Measurements from ENCODE around the gene OVCA2.

Gene OVCA2

DNA sequence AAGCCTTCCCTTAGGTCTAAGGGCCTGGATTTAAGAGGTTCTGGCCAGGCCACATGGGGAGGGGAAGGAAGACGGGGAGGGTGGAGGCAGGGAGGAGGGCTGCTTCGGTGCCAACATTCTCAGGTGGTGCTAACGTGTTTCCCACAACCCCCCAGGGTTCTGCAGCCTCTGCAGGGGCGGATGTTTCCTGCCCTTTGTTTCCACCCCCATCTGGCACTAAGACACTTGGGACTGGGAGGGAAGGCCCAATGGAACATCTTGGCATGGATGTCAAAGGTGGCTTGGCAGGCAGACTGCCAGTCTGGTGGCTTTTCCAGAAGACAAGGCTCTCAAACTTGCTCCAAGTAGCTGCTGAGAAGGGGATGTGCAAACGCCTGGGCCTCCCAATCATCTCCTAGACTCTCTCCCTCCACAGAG, 25.8 kb downstream of the OVCA2 start:
- DNase-seq: no peak

GRCh38 chr17:2068031-2068518, 26.3 kb downstream of the OVCA2 start:
- DNase-seq: no peak

- DNase-seq: no peak
These were observed 26.8 kb downstream of the OVCA2 start for GRCh38 chr17:2068519-2069051.

DNA sequence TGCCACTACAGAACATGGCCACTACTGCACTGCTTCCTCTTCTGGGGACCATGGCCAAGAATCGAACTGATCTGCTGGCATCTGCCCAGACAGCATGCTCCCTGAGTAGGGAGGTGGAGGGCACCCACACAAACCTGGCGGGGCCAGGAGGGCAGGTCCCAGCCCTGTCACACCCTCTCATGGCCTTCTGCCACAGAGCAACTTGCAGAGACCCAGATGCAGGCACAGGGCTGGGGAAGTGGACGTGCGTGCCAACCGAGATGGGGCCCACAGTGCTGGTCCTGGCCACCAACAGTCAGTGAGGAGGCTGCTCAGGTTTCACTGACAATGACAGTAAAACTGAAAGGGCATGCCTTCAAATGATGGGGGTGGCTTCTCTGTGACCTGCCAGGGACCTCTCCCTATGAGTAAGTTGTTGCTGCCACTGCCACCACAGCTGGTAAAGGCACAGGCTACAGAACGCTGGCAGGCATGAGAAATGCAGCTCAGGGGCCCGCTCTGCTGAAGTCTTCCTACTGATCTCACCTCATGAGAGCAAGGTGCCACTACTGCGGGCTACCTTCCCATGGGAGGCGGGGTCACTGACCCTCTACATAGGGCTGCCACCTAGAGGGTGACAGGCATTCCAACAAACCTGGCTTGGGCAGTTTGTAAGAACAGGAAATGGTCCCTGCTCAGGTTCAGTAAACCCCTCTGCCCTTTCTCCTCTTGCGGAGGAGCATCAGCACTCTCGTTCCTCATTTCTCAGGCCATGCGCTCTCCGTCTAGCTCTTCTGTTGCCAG, 28.6 kb downstream of the OVCA2 start:
- DNase-seq: no peak

DNA sequence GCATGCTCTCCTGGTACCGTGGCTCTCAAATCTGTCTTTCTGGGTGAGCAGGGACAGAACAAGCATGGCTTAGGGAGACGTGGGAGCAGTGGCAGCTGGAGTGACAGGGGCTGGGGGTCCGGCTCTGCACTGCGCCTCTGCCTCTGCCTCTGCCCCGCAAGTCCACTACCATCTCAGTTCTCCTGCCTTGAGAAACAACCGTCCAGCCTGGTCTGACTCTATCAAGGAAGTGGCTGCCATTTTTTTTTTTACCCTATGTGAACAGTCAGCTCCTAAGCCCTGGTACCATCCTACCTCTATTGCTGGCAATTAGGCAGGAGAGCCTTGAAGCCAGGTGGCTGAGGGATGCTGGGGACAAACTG, 29.2 kb downstream of the OVCA2 start:
- DNase-seq: no peak

DNA sequence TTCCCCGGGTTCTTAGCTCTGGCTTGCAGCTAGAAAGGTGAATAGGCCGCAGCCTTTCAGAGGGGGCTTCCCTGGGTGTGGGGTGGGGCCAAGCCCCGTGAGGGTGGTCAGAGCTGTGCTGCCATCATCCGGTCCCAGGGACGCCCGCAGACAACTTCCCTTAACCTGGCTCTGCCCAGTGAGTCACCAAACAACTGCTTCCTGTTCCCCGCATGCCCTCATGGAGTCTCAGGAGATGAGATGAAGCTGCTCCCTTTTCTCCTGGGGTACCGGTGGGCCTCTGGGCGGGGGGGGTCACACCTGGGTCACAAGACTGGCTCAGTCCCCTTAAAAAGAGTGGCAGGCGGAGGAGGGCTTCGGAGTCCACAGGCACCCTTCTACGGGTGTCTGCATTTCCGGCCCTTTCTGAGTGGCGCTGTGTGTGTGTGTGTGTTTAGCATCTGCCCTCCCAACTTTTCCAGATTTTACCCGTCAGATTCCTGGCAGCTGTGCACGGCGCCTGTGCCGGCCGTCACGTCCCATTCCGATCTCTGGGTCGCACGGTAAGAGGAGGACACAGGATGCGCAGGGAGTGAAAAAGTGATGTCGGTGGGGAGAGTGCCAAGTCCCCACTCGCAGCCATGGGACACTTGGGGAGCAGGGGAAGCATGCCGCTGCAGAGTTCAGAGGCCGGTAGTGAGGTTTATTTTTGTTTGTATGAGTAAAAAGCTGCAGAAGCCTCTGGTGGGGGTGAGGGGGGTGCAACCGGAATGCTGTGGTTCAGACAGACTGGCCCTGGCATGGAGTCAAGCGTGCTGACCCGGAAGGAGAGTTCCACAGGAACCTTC, 29.8 kb downstream of the OVCA2 start:
- no peak for DNase-seq

DNA sequence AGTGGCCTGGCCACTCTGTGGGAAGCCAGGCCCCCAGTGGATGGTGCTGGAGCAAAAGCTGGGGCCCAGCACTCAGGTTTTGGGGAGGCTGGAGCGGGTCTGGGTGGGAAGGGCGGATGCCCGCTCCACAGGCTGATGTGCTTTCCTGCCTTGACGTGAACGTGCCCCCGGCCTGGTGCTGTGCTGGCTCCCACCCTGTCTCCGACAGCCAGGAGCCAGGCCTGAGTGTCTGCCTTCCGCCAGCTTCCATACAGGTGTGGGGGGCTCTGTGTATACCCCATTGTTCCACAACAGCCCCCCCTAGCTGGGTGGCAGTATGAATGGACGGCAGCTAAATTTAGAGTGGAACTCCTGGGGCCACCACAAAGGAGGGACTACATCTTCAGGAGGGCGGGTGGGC, 33.1 kb downstream of the OVCA2 start:
- DNase-seq: no peak

- DNase-seq: no peak
These were observed 33.7 kb downstream of the OVCA2 start for GRCh38 chr17:2075336-2076086.

GRCh38 chr17:2076087-2076984, 34.5 kb downstream of the OVCA2 start:
- no peak for DNase-seq

DNA sequence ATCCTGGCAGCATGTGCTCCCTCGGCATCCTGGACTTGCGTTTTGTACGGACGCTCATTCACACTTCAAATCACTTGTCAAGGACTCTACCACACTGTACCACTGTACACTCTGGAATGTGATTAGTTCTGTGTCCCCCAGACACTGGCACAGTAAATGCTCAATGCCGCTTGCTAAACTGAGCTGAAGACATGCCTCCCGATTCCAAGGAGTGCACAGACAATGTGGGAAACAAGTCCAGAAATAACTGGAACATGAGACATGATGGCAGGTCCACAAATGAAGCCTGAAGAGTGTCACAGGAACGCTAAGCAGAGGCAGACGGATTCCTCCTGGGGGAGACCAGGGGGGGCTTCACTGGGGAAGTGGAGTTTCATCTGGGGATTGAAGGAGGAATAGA, 35.2 kb downstream of the OVCA2 start:
- DNase-seq: no peak

DNA sequence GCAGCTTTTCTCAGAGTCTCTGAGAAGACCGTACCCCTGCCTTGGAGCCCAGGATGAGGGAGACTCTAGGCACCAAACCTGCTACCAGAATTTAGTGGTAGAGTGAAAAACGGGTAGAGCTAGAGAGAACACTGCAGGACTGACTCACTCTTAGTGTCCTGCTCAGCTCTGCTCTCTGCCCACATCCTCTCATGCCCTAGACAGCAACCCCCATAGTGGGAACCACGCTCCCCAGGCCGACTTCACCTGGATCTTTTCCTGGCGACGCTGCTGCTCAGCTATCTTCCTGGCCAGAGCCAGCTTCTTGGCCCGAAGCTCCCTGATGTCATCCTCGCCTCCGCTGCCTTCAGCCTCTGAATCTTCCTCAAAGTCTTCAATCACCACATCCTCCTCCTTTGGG, 39.7 kb downstream of the OVCA2 start:
- DNase-seq: no peak

- DNase-seq: no peak
These were observed 40.4 kb downstream of the OVCA2 start for GRCh38 chr17:2082003-2082781.

DNA sequence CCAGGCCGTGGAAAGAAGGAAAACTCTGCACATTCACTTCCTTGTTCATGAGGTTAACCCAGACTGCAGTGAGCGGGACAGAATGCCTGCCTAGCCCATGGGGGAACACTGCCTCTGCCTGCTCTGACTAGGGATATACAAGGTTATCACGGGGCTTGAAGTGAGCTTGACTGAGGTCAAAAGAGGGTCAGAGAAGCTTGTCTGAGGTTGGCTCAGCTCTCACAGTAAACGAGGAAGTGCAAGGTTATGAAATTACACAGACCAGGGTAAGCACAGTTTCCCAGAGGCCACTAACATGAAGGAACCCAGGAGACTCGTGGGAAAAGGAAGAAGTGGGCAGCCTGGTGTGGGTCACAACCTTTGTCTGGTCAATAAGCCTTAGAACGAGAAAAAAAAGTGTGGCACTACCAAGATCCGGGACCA, 41.8 kb downstream of the OVCA2 start:
- DNase-seq: no peak

DNA sequence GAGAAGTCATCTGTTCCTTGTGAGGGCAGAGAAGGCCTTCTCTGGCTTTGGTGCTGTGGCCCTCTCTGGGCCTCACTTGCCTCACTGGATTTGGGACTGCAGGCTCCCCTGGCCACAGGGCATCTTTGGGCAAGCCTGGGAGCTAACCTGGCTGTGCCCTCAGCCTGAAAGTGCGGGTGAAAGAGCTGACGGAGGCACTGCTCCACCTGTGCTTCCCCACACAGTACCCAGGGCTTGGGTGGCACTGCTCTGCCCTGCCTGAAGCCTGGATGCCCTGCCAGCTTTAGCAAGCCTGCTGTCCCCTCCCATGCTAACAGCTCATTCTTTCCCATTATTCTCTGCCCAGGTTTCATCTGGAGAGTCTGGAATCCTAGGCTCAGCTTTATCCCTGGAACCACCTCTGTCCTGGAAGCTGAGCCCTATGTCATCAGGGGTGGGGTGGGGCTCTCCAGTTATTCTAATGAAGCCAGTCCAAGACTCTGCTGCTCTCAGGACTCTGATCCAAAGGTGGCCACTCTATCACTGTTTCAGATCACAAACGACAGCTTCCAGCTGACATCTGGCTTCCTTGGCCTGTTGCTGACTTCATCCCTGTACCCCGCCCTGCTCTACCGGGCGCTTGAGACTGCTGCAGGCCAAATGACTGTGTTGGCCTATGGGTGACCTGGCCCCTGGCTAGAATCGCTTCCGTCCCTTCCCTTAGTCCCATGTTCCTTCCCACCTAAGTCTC, 42.4 kb downstream of the OVCA2 start:
- no peak for DNase-seq

- no peak for DNase-seq
These were observed 43.2 kb downstream of the OVCA2 start for GRCh38 chr17:2084766-2085647.

GRCh38 chr17:2085648-2085949, 43.8 kb downstream of the OVCA2 start:
- no peak for DNase-seq

GRCh38 chr17:2086306-2086705, 44.5 kb downstream of the OVCA2 start:
- DNase-seq: no peak

DNA sequence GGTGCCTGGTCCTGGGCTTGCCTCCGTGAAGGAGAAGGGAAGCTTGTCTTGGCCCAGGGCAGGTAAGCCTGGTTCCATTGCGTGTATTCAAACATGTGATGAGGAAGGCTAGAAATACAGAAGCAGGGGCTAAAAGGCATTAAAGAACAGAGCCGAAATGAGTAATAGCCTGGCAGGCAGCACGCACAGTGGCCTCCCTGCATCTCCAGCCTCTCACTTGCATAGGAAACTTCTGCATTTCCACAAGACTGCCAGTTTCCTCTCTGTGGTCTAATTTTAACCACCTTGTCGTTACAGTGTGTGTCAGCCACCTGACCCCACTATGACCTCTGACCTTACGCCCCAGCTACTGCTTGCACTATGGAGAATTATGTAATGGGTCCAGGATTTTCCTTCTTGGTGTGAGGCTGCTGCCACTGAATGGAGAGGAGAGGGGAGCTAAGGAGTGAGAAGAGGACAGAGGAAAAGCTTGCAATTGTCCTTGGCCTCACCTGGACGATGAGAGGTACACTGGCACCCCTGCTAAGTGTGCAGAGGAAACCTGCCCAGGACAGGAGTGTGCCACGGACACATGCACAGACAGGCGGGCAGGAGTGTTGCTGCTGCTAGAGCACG, 45.9 kb downstream of the OVCA2 start:
- peak; percentile 38 to 41 for DNase-seq

DNA sequence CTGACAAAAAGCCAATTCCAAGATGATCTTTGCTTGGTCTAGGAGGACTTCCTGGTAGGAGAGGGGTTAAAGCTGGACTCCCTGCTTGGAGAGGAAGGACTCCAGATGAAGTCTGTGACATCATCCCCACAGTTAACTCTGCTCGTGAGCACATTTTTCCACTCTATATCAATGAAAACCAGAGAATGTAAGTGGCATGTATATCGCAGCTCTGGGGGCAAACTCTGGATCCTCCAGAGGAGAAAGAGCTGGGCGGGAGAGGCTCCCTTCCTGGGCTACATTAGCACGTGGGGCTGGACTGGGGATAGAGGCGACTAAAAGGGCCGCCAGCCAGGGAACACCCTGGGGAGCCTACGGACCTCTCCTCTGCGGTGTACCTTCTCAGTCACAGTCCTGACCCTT, 47.2 kb downstream of the OVCA2 start:
- no peak for DNase-seq
